Measurements from ENCODE around the gene ASMTL.

- no peak for TF ChIP-seq EZH2 (IDR thresholded peaks at IDR 0.05; ENCODE audit: low read length, missing control alignments)
- no peak for TF ChIP-seq CTCF (conservative IDR thresholded peaks at IDR 0.05 in 1 of 2, IDR thresholded peaks at IDR 0.05 in 1 of 2; ENCODE audit: low read depth in 1 of 2, low read length in 2 of 2)
These were observed 55.7 kb downstream of the ASMTL start for GRCh38 chrX:1397001-1397400.

Data from fibroblast of lung (primary cell).